Activated CD8-positive, alpha-beta memory T cell treated with anti-CD3 and anti-CD28 coated beads, Interleukin-2, amount 50 U/mL, for 48 hours (primary cell): Measurements from ENCODE around the gene MUC5AC.
"Not testable (repeated sequence)": the region's sequence is repeated elsewhere in the genome, so short reads cannot be mapped to it uniquely, and the experiment has no call there.

Source experiments
- DNase-seq: peaks from one replicate; pipeline ENCODE4 v3.0.0-alpha.2; 2020

The MUC5AC gene

DNA sequence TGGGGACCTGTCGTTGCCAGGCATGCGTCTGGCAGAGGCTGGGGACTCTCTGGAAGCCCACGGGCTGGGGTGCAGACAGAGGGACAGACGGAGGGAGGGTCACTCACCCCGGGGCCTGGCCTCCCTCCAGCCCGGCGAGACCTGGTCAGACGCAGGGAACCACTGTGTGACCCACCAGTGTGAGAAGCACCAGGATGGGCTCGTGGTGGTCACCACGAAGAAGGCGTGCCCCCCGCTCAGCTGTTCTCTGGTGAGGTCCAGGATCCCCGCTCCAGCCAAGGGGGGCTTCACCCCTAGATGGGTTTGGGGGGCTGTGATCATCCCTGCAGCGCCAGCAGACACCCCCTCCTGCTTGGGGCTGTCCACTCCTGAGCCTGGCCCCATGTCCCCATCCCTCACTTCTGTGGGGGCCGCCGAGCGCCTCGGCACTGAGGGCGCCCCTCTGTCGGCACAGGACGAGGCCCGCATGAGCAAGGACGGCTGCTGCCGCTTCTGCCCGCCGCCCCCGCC lies 41.5 kb downstream of the MUC5AC start:
- no peak for DNase-seq

DNA sequence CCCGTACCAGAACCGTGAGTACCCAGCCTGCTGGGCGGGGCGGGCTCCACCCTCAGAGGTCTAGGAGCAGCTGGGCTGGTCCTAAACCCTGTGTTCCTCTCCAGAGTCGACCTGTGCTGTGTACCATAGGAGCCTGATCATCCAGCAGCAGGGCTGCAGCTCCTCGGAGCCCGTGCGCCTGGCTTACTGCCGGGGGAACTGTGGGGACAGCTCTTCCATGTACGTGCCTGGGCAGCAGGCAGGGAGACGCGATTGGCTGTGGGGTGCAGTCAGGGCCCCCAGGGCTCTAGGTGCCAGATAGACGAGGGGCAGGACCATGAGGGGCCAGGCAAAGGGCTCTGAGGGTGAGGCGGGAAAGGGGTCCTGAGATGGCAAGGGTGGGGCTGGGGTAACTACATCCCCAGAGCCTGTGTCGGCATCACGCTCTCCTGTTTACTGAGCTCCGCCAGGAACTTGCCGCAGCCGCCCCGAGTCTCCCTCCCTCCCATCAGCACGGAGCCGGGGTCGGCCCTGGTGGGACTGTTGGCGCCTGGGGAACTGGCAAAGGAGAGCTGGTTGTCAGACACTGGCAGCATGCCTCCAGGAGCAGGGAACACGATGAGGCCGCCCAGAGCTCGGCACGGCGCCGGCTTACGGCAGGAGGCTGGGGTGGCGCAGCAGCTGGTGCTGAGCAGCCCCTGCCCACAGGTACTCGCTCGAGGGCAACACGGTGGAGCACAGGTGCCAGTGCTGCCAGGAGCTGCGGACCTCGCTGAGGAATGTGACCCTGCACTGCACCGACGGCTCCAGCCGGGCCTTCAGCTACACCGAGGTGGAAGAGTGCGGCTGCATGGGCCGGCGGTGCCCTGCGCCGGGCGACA lies 42.2 kb downstream of the MUC5AC start:
- DNase-seq: no peak

DNA sequence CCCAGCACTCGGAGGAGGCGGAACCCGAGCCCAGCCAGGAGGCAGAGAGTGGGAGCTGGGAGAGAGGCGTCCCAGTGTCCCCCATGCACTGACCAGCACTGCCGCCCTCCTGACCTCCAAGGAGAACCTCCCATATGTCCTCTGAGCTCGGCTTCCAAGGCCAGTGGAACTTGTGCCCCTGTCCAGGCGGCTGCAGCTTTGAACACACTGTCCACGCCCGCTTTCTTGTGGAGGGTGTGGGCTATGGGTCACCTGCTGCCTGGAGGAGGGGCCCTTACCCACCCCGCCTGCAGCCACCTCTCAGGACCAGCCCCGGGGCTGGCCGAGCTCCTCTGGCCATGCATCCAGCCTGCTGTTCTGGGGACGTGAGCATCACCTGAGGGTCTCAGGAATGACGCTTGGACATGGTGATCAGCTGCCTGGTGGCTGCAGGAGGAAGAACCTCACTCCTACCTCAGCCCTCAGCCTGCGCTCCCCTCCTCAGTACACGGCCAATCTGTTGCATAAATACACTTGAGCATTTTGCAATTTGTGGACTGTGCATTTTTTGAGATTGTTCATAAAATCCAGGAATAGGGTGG lies 42.9 kb downstream of the MUC5AC start:
- no peak for DNase-seq

DNA sequence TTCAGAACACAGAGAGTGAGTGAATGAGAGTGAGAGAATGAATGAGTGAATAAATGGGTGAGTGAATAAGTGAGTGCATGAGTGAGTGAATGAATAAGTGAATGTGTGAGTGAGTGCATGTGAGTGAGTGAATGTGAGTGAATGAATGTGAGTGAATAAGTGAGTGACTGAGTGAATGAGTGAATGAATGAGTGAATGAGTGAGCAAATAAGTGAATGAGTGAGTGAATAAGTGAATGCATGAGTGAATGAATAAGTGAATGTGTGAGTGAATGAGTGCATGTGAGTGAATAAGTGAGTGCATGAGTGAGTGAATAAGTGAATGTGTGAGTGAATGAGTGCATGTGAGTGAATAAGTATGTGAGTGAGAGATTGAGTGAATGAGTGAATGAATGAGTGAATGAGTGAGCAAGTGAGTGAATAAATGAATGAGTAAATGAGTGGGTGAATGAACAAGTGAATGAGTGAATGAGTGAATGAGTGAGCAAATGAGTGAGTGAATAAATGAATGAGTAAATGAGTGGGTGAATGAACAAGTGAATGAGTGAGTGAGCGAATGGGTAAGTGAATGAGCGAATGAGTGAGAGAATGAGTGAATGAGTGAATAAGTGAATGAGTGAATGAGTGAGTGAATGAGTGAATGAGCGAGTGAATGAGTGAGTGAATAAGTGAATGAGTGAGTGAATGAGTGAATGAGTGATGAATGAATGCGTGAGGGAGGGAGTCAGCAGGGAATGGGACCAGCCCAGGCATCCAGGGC lies 43.8 kb downstream of the MUC5AC start:
- no peak for DNase-seq

DNA sequence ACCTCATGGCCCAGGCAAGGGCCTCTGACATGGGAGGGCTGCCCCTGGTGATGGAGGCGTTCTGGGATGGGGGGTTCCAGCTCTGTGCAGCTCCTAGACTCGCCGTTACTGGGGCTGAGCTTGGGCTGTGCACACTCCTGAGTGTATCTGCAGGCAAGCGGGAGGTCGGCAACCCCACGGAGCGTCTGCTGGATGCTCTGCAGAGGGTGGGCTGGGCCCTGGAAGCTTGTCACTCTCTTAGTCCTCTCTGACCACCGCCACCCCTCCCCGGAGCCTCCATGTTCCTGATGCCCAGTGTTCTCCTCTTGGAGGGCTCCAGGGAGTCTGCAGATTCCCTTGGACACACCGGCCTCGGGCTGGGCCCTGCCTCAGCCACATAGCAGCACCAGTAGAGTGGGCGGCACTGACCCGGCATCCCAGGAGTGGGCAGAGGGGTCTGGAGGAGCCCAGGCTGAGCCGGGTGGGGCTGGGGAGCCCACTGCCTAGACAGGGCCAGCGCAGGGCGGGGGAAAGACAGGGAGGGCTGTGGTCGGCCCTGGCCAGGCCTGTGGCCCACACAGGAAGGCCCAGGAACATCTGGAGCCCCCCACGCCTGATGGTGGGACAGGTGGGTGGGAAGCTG lies 44.5 kb downstream of the MUC5AC start:
- no peak for DNase-seq

DNA sequence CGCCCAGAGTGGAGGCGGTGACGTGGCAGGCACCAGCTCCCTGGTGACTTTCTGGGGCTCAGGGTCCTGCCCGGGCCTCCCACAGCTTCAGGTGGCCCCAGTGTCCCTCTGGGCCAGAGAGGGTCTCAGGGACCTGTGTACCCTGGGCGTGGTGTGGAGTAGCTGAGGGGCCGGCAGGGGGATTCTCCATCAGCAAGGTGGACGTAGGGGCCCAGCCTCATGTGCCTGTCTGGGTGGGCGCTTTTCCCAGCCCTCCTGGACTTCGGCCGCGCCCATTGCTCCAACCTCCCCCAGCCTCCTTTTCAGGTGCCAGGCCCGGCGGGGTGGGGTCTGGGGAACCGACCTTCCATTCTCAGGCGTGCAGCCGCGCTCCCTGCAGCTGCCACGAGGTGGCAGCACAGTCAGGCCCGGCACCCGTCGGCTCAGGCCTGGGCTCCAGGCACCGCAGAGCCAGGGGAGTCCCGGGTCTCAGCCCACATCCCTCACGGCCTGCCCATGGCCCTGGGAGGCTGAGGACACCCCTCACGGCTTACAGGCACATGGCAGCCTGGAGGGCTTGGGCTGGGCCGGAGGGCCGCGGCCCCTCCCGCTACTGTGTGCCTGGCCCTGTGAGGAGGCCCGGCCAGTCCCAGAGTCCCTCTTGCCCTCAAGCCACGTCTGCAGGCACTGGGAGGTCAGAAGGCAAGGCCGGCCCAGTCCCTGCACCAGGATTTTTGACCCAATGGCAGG lies 45.2 kb downstream of the MUC5AC start:
- DNase-seq: peak; percentile 88

DNA sequence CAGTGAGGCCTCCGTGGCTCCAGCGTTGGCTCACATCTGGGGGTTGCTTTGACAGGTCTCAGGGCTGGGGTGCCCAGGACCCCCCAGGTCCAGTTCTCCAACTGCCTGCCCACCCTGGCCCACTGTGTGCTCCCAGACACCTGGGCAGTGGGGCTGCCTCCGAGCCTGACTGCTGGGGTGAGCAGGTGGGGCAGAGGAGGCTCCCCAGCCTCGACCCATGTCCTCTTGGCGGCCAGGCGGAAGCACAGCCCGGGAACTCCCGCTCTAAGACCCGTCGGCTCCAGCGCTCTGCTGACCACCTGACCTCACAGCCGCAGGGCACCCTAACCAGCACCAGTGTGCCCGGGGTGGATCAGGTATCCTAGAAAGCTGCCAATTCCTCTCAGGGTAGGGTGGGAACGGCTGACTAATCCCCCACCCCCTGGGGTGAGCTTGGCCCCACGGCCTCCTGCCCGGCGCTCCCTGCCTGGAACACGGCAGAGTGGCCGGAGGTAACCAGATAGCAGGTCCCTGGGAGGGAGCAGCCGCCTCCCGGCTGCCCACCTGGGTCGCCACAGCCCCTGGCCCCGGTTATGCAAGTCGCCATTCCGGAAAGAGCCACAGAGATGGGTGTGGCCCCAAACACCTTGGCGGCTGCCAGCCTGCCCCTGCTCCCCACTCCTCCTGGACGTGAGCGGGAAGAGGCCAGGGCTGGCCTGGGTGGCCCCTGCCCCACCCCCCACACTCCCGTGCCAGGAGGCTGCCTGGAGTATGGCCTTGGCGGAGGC lies 45.9 kb downstream of the MUC5AC start:
- no peak for DNase-seq

DNA sequence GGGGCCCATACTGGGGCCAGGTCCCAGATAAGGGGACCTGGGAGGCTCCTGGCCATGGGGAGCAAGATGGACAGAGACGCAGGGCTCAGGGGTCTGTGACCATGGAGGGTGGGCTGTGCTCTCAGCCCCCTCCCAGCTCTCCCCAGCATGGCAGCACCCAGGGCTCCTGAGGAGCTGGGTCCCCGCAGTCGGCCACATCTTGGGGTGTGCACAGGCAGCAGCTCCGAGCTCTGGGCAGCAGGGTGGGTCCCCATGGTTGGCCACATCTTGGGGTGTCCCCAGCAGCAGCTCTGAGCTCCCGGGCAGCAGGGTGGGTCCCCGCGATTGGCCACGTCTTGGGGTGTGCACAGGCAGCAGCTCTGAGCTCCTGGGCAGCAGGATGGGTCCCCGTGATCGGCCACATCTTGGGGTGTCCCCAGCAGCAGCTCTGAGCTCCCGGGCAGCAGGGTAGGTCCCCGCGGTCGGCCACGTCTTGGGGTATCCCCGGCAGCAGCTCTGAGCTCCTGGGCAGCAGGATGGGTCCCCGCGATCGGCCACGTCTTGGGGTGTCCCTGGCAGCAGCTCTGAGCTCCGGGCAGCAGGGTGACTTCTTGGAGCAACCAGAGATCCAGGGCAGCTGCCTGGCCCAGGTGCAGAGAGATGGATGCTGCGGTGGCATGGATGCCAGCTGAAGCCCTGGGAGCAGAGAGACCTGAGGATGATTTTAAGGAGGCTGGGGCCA lies 46.8 kb downstream of the MUC5AC start:
- DNase-seq: no peak

DNA sequence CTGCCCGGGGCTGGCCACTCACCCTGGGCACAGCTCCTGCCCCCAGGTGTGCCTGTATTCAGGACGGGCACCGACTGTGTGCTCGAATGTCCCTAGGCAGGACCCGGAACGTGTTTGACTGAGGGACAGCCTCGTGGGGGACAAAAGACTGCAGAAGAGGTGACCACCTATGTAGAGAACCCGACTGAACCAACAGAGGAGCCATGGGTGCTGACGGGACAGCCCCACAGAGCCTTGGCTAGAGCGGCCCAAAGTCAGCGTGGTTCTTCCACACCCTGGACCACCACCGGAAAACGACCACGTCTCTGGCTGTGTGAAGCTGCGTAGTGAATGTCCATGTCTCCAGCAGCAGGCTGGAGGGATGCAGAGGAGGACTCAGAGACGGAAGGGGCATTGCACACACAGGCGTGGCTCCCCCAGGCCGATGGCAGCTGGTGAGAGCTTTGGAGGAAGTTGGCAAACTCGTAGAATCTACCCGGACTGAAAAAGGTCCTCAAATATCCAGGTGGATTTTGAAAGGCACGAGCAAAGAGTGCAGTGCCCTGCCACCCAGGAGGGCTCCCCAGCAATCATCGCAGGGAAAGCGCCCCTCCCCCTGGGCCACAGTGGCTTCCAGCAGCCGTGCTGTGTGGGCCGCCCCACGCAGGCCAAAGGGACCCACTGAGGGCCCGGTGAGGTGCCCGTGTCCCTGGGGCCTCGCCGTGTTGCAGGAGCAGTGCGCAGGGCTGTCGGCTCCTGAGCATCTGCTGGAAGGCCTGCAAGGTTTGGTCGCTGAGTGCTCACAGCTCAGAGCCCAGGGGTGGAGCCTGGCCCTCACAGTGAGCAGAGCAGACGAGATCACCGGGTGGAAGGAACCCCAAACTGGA lies 47.6 kb downstream of the MUC5AC start:
- DNase-seq: no peak

DNA sequence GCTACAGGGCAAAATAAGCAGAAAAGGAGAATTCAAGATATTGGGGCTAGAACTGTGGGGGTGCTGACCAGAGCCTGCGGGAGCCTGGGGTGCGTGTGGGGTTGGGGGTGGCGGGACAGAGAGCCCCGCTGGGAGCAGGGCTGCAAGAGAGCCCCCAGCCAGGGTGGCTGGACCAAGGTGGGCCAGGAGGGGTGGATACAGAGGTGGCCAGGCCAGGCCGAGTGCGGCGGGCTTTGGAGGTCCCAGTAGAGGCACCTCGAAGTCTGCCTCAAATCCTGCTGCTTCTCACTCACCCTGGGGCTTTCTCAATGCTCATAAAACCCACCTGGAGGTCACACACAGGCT lies 48.2 kb downstream of the MUC5AC start:
- DNase-seq: no peak

DNA sequence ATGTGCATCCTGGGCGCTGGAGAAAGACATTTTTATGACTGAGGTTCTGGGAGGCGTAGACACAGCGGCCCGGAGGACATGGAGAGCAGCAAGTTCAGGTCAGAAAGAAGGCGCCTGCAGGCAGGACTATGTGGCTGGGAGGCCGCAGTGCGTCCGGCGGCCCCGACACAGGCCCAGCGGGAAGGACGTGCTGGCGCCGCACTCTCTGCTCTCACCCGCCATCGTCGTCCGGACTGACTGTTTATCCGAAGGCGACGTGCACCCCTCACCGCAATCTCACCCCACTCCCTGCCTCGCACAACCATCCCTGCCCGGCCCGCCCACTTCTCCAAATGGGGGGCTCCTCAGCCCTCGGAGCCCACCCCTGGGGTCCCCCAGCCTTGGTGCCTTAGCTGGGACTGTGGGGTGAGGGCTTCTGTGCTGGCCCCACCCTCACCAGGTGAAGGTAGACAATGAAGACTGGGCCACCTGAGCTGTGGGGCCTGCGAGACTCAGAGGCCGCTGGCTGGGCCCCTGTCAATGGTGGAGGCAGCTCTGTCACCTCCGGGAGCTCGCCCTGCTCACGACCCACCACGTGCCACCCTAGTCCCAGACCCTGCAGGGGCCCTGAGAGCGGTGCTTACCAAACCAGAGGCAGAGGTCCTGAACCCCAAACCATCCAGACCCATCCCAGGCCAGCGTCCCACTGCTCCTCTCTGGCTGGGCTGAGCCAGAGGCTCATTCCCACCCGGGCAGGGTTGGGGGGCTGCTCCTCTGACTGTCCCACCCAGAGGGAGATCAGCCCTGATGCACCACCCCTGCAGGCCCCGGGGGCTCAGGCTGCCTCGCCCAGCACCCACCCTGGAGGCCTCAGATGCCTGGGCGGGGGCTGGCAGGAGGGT lies 48.9 kb downstream of the MUC5AC start:
- no peak for DNase-seq

DNA sequence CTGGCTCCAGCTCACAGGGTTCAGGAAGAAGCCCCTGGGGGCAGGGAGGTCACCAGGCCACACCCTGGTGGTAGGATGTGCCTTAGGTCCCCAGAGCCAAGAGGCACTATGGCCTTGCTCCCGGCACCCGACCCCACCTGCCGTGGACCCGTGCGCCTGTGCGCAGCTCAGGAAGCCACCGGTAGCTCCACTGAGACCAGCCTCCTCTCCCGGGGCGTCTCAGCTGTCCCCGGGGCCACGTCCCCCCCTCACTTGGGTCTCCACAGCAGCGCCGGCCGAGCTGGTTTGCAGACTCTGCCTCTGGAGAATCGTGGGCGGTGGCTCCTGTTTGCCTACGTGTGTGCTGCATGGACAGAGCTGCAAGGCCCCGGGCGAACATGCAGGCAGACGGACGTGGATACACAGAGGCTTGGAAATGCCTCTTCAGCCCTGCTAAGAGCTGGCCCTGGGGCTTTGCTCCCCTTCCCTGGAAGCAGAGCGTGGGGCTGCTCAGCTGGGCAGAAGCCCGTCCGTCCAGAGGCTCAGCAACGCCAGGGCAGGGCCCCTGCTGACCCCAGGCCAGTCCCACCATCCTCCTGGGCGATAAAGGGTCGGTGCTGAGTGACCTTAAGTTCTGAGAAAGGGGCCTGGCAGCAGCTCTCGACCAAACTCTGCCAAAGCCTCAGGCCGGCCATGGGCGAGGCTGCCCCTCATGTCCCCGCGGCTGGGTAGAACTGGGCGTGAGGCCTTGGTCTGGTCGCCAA lies 49.8 kb downstream of the MUC5AC start:
- no peak for DNase-seq

DNA sequence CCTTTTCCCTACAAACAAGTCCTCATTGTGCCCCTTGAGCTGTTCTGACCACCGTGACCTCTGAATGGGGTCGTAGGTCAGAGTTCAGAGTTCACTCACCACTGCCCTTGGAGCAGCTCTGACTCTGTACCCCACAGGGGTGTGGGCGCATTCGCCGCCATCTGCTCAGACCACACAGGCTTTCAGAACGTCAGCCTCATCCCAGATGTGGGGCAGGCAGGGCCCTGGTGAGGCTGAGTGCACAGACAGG lies 50.3 kb downstream of the MUC5AC start:
- no peak for DNase-seq

DNA sequence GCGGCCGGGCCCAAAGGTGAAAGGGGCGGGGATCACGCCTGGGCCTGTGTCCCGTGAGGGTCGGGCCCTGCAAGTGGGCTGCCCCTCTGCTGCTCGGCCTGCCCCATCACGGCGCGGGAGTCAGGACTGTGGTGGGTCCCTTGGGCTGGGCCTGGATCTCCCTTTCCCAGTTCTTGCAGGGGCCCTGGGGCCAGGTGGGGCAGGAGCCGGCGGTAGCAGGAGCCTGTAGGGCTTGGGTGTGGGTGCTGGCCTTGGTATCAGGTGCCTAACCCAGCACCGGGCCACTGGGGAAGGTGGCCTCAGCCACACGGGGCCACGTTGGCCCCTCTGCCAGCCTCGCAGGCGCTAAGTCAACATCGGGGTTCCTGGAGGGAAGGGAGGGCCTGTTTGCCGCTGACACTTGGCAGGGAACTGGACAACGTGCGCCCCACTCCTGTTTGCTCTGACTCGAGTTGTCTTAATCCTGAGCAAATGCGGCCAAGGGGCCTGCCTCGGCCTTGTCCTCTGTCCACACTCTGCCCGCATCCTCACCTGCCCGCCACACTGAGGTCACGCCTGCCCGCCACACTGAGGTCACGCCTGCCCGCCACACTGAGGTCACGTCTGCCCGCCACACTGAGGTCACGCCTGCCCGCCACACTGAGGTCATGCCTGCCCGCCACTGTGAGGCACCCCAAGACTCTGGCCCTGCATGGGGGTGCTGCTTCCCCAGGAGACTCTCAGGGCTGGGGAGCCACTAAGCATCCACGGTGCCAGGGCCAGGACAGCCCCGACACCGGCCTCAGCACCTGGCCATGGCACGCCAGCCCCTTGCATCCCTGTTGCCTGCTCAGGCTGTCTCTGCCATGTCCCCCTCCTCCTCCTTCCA lies 50.9 kb downstream of the MUC5AC start:
- DNase-seq: no peak

DNA sequence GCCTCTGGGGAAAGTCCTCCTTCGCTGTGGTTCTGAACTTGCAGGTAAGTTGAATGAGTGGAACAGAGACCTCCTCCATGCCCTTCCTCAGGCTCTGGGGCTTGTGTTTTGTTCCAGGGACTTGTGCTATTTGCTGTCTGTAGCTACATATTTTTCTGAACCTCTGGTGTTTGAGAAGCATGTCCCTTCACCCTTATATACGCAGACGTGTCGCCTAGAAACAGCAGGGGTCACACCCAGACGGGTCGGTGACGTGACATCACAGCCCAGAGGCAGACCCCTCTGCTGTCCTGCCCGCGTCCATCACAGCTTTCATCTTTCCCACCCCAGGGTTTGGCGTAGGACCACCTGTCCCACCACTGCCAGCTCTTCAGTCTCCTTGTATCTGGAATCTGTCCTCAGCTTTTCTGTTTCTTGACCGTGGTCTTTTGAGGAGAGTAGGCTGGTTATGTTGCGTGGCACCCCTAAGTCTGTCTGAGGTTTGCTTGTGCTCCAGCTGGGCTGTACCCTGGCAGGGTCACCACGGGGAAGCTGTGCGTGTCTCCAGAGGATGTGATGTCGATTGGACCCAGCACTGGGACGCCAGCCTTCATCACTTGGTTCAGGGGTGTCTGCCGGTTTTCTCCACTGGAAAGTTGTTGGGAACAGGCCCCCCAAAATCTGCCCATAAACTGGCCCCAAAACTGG lies 51.8 kb downstream of the MUC5AC start:
- no peak for DNase-seq

DNA sequence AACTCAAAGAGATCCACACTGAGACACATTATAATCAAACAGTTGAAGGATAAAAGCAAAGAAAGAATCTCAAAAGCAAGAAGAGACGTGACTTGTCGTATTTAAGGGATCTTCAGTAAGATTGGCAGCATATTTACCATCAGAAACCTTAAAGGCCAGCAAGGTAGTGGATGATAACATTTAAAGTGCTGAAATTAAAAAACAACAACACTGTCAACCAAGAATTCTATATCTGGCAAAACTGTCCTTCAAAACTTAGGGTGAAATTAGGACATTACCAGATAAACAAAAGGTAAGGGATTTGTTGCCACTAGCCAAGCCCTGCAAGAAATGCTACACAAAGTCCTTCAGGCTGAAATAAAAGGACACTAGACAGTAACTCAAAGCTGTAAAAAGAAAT lies 54.1 kb downstream of the MUC5AC start:
- DNase-seq: no peak

DNA sequence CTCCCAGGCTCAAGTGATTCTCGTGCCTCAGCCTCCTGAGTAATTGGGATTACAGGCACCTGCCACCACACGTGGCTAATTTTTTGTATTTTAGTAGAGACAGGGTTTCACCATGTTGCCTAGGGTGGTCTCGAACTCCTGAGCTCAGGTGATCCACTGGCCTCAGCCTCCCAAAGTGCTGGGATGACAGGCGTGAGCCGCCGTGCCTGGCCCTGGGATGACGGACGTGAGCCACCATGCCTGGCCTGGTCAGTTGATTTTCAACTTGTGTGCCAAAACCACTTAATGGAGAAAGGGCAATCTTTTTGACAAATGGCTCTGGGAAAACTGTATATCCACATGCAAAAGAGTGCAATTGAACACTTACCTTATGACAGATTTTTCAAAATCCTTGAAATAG lies 58.1 kb downstream of the MUC5AC start:
- DNase-seq: not testable (repeated sequence)
